NB4 (cell line): ENCODE data around the gene NHLRC2.

ENCODE experiments used
- POLR2A ChIP-seq: IDR thresholded peaks from 2 replicates; pipeline ENCODE4 v1.6.1; 2011; ENCODE audit warnings: mild to moderate bottlenecking; ENCODE audit not compliant: insufficient read length; ENCODE audit errors: extremely low read depth
- TF ChIP-seq, protein P1 (sequence below): IDR thresholded peaks from one replicate; pipeline ENCODE4 v1.5.1; 2012; ENCODE audit warnings: low read depth, low read length

DNA sequence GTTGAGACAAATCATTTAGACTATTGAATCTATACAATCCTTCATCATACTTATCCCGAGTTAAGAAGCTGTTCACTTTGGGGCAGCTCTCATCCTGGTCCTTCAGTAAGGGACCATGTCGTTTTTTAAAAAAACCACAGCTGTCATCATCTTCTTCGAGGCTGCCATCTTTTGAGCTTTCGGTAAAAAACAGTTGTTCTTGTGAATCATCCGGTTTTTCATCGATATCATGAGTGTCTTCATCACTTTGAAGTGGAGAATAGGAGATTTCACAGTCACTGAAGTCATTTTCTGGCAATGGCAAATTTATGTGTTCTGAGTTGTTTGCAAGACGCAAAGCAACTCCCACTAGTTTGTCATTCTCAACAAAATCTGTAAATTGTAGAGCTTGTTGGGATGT lies 4.5 kb upstream of the NHLRC2 start:
- TF ChIP-seq, protein P1, sequence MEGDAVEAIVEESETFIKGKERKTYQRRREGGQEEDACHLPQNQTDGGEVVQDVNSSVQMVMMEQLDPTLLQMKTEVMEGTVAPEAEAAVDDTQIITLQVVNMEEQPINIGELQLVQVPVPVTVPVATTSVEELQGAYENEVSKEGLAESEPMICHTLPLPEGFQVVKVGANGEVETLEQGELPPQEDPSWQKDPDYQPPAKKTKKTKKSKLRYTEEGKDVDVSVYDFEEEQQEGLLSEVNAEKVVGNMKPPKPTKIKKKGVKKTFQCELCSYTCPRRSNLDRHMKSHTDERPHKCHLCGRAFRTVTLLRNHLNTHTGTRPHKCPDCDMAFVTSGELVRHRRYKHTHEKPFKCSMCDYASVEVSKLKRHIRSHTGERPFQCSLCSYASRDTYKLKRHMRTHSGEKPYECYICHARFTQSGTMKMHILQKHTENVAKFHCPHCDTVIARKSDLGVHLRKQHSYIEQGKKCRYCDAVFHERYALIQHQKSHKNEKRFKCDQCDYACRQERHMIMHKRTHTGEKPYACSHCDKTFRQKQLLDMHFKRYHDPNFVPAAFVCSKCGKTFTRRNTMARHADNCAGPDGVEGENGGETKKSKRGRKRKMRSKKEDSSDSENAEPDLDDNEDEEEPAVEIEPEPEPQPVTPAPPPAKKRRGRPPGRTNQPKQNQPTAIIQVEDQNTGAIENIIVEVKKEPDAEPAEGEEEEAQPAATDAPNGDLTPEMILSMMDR: no peak
- TF ChIP-seq POLR2A: no peak
